Fibroblast of skin of back (primary cell): ENCODE results near the gene TBC1D2.

Source experiments
- DNase-seq: peaks from one replicate; pipeline ENCODE4 v3.0.0-alpha.2; 2013

The TBC1D2 gene

DNA sequence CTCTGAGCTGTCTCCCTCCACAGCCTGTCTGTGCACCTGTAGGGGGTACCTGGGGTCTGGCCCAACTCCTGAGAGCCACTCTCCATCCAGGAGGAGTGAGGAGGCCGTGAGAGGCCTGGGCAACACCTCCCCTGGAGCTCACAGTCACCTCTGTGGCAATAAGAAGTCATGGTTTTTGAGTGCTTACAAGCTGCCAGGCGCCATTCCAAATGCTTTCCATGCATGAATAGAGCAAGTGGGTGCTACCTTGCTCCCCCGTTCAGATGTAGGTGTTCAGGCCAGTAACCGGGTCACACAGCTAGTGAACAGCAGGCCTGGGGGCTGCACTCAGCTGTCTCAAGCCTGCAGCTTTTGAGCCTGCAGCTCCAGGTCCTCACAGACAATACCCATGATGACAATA is 93.6 kb downstream of the TBC1D2 start:
- DNase-seq: no peak

DNA sequence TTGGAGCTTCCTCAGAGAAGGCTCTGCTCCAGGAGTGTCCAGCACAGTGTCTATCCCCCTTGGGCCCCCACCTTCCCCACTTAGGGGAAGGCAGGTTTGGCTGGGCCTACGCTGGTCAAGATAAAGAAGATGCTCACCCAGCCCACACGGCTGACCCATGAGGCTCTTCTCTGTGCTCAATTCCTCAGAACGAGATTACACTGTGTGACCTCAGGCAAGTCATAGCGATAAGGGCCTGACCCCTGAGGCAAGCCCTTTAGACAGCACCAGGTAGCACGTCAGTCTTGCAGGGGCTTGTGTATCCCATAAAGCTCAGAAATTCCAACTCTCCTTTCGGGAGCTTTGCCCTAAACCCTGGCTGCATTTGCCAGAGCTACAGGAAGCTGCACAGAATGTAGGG is 95.7 kb downstream of the TBC1D2 start:
- DNase-seq: no peak

DNA sequence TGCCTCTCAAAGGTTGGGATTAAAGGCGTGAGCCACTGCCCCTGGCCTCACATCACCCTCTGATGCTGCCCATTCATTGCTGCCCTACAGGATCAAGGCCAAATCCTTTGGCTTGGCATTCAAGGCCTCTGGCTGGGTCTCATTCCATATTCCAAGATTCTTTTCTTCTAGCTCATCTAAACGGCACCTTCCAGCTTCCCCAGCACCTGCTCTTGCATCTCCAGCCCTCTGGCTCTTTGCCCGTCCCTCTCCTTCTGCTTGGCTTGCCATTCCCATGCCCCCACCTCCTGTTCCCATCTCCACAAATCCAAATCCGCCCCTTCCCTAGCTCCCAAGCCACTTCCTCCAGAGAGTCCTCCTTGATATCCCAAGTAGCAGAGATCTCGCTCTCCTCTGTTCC is 96.1 kb downstream of the TBC1D2 start:
- no peak for DNase-seq

DNA sequence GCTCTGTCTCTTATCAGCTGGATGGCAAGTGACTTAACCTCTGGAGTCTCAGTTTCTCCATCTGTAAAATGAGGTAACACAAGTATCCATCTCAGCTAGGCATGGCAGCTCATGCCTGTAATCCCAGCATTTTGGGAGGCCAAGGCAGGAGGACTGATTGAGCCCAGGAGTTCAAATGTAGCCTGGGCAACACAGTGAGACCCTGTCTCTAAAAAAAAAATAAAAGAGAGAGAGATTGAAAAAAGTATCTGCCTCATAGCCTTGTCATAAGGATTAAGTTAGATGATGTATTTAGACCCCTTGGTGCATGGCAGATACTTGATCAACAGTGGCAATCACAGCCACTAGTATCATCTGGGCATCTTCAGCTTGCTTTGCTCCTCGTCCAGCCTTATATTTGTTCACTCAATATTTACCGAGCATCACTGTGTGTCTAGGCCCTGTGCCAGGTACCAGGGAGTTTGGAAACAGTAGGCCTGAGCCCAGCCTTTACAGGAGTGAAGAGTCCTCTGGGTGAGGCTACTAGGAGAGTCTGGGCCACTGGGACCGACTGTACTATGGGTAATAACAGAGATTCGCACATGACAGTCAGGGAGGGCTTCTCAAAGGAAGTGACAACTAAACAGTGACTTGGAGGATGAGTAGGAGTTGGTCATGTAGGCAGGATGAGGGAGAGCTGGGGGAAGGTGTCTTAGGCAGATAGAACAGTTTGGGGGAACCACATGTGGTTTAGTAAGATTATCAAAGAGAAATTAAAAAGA is 97.2 kb downstream of the TBC1D2 start:
- DNase-seq: no peak

DNA sequence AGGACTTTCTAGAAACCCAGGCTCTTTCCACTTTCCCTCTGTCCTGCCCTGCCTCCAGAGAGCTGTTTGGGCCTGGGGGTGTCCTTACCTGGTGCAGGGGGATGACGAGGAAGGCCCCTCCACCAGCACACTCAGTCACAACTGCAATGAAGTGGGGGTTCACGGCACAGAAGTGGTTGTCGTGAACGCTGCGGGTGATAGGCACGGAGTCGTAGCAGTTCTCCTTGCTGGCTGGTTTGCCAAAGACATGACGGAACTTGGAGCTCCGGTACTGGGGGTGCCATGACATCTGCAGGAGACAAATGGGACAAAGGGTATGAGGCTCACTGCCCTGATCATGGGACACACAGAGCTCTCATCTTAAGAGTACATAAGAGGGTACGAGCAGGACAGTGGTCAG is 98.1 kb downstream of the TBC1D2 start:
- DNase-seq: no peak

DNA sequence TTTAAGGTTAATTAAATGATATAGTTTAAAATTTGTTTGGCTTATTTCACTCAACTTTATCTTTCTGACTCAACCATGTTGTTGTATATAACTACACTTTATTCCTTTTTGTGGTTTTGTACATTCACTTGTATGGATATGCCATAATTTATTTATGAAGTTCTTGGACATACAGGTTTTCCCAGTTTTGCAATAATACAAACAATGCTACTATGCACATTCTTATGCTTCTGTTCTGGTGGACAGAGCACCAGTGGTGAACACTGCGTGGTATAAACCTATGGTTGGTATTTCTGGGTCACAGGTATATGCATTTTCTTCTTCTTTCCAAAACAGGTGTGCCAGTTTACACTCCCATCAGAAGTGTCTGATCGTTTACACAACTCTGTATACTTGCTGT is 100.8 kb downstream of the TBC1D2 start:
- no peak for DNase-seq

DNA sequence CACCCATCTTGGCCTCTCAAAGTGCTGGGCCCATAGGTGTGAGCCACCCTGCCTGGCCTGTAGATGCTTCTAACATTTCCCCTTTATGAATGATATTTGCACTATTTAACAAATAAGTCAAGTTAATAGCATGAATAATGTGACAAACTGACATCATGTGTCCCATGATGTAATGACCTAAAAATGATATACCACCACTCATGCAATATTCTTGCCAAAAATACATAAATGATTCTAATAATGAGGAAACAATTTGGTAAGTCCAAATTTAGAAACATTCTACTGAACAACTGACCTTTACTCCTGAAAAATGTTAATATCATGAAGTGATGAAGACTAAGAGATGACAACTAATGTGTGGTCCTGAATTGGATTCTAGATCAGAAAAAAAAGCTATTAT is 102.9 kb downstream of the TBC1D2 start:
- no peak for DNase-seq

DNA sequence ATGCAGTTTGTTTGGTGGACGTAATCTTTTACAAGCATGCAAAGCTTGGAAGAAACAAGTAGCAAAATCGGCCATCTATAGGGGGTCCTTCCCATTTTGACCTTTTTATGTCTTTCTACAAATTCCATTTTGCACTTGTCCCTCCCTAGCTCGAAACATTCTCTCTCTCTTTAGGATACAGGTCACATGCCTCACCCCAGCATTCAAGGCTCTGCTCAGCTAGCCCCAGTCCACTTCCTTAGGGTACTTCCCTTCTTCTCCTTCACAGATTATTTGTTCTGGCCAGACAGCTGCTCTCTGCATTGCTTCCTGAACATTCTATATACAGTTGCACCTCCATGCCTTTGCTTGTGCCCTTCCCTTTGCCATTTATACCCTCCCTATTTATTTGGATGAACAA is 104.7 kb downstream of the TBC1D2 start:
- no peak for DNase-seq

DNA sequence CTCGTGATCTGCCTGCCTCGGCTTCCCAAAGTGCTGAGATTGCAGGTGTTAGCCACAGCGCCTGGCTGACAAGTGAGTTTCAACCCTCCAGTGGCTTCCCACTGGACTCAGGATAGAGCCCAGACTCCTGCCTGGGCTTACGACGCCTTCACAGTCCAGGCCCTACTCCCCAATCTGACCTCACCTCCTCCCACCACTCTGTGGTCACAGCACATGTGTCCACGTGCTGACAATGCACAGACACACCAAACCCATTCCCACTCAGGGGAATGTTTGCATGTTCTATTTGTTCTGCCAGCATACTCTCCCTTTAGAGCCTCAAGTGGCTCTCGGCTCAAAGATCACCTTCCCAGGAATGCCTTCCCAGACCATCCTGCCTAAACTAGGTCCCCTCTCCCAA is 105.3 kb downstream of the TBC1D2 start:
- DNase-seq: no peak

DNA sequence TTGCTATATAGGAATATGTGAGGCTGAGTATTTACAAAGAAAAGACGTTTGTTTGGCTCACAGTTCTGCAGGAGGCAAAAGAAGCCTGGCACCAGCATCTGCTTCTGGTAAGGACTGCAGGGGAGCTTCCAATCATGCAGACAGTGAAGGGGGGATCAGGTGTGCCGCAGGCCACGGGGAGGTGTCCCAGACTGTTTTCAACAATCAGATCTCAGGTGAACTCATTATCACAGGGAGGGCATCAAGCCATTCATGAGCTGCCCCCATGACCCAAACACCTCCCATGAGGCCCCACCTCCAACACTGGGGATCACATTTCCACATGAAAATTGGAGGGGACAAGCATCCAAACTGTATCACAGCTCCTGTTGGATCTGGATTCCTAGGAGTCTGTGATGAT is 106.0 kb downstream of the TBC1D2 start:
- DNase-seq: no peak
